Ishikawa (cell line): ENCODE data around the gene CCDC88C.

Source experiments
- CEBPB ChIP-seq: IDR thresholded peaks from 2 replicates; pipeline ENCODE4 v1.6.1; 2012
- FOXM1 ChIP-seq: IDR thresholded peaks from 2 replicates; pipeline ENCODE4 v1.6.1; 2012; ENCODE audit warnings: low read depth, borderline replicate concordance

DNA sequence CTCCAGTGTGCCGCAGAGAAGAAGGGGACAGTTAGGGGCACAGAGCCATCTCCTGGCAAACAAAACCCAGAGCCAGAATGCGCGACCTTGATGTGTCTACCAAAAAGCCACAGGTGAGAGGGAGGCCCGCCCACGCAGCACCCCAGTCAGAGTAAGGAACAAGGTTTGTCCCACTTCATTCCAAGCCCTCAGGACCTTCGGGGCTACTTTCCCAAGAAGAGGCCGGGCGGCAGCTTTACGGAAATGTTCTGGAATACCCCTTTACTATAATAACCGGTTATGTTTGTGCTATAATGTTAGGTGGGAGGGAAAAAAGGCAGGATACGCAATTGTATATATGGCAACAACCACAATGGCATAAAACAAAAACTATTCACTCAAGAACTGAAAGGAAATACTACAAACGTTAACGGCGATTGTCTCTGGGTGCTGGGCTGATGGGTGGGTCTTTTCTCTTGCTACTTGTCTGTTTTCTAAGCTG is 12.3 kb downstream of the CCDC88C start:
- TF ChIP-seq FOXM1: no peak
- TF ChIP-seq CEBPB: no peak
